Smooth muscle cell (in vitro differentiated cells): Measurements from ENCODE around the gene SLC9A7. TPM values are rescaled to one million over a fixed set of nuclear protein-coding genes. Genes with fewer than 3 reads are reported as not detected.

Source experiments
- DNase-seq: peaks from one replicate; lab custom pipeline; 2025; ENCODE audit not compliant: unreplicated experiment; lab: John Stamatoyannopoulos, UW
- H2AFZ ChIP-seq: fragments of 200-600 bp; sonication (generic); 2 replicates; pipeline ENCODE4 v1.6.0; 2016; ENCODE audit warnings: antibody characterized with exemption, low read depth, mild to moderate bottlenecking
- H3F3A ChIP-seq: fragments of 200-600 bp; sonication (generic); 2 replicates; pipeline ENCODE4 v1.6.0; 2017; ENCODE audit warnings: antibody characterized with exemption, low read depth
- H3K27ac ChIP-seq: fragments of 200-600 bp; sonication (generic); 2 replicates; pipeline ENCODE4 v1.5.1; 2016; ENCODE audit warnings: low read depth, mild to moderate bottlenecking
- H3K27me3 ChIP-seq: fragments of 200-600 bp; sonication (generic); 2 replicates; pipeline ENCODE4 v1.6.1; 2016; ENCODE audit warnings: low read depth, mild to moderate bottlenecking
- H3K36me3 ChIP-seq: fragments of 200-600 bp; sonication (generic); 2 replicates; pipeline ENCODE4 v1.5.1; 2016; ENCODE audit warnings: low read depth
- H3K4me1 ChIP-seq: fragments of 200-600 bp; sonication (generic); 2 replicates; pipeline ENCODE4 v1.5.1; 2016; ENCODE audit warnings: low read depth
- H3K4me2 ChIP-seq: fragments of 200-600 bp; sonication (generic); 2 replicates; pipeline ENCODE4 v1.6.0; 2016; ENCODE audit warnings: mild to moderate bottlenecking
- H3K4me3 ChIP-seq: fragments of 200-600 bp; sonication (generic); 2 replicates; pipeline ENCODE4 v1.5.1; 2016; ENCODE audit warnings: mild to moderate bottlenecking
- H3K79me2 ChIP-seq: fragments of 200-600 bp; sonication (generic); 2 replicates; pipeline ENCODE4 v1.6.0; 2016; ENCODE audit warnings: low read depth, mild to moderate bottlenecking
- H3K9ac ChIP-seq: fragments of 200-600 bp; sonication (generic); 2 replicates; pipeline ENCODE4 v1.6.0; 2016; ENCODE audit warnings: low read depth
- H3K9me3 ChIP-seq: fragments of 200-600 bp; sonication (generic); replicated peaks from 2 replicates; pipeline ENCODE4 v1.5.1; 2016; ENCODE audit warnings: low read depth
- H4K20me1 ChIP-seq: fragments of 200-600 bp; sonication (generic); 2 replicates; pipeline ENCODE4 v1.6.0; 2016; ENCODE audit warnings: low read depth
- CTCF ChIP-seq: fragments of 200-600 bp; sonication (generic); IDR thresholded peaks from 2 replicates; pipeline ENCODE4 v1.5.1; 2017; ENCODE audit warnings: borderline replicate concordance, mild to moderate bottlenecking, antibody characterized with exemption; ENCODE audit not compliant: insufficient read depth, poor library complexity, severe bottlenecking
- WGBS: methylation state at CpG from one replicate; pipeline ENCODE4 v1.1.7; 2016; ENCODE audit warnings: low lambda C conversion rate; 5-methylcytosine and 5-hydroxymethylcytosine counted together
- polyA plus RNA-seq: library from polyadenylated mRNA; unstranded; fragments of >200 nt; fragmentation: Nextera tagmentation; extraction: Ambion mirVana; gene quantifications from 2 replicates; pipeline ENCODE4 v1.2.1, GENCODE V29; 2016
- total RNA-seq: library from RNA; depleted of rRNA; stranded (reverse); fragments of >200 nt; gene quantifications from 2 replicates; pipeline ENCODE4 v1.2.3, GENCODE V29; 2014

Gene SLC9A7
- total and polyA plus RNA-seq, 2 experiments from 2014 or later: 0.83 to 6.7 TPM

GRCh38 chrX:46698691-46699090 is 60.2 kb downstream of the SLC9A7 start:
- Histone ChIP-seq H3F3A (no peaks in the 10 kb centered on the region), H3K4me3 (no peak overlapping the region), H2AFZ (no peak overlapping the region), H4K20me1 (no peaks in the 10 kb centered on the region), H3K79me2 (no peaks in the 10 kb centered on the region), H3K9ac (no peak overlapping the region), H3K9me3 (no peaks in the 10 kb centered on the region), H3K4me2 (no peak overlapping the region), H3K27ac (no peak overlapping the region), H3K4me1 (no peaks in the 10 kb centered on the region), H3K36me3 (no peaks in the 10 kb centered on the region), H3K27me3 (no peaks in the 10 kb centered on the region)
- 82% methylated on average over 3 of the region's 3 CpGs for WGBS
- no peak for DNase-seq
- TF ChIP-seq CTCF: no peak

- Histone ChIP-seq H3K79me2 (no peaks in the 10 kb centered on the region), H2AFZ (no peak overlapping the region), H3K9ac (no peak overlapping the region), H3F3A (no peaks in the 10 kb centered on the region), H3K4me2 (no peak overlapping the region), H3K9me3 (no peaks in the 10 kb centered on the region), H4K20me1 (no peaks in the 10 kb centered on the region), H3K27ac (no peak overlapping the region), H3K27me3 (no peaks in the 10 kb centered on the region), H3K36me3 (no peaks in the 10 kb centered on the region), H3K4me1 (no peaks in the 10 kb centered on the region), H3K4me3 (no peak overlapping the region)
- DNase-seq: no peak
- 71% methylated on average over 1 of the region's 1 CpG for WGBS
- no peak for TF ChIP-seq CTCF
These were observed 63.4 kb downstream of the SLC9A7 start for GRCh38 chrX:46695491-46695890.

GRCh38 chrX:46694549-46694948 is 64.4 kb downstream of the SLC9A7 start:
- no peak for TF ChIP-seq CTCF
- Histone ChIP-seq H3K4me2 (no peak overlapping the region), H3K79me2 (no peaks in the 10 kb centered on the region), H3K27me3 (no peaks in the 10 kb centered on the region), H2AFZ (no peak overlapping the region), H3K4me1 (no peaks in the 10 kb centered on the region), H3K9me3 (no peaks in the 10 kb centered on the region), H3K4me3 (no peak overlapping the region), H3F3A (no peaks in the 10 kb centered on the region), H3K36me3 (no peaks in the 10 kb centered on the region), H3K9ac (no peak overlapping the region), H4K20me1 (no peaks in the 10 kb centered on the region), H3K27ac (no peak overlapping the region)
- 79% methylated on average over 2 of the region's 2 CpGs for WGBS
- no peak for DNase-seq

GRCh38 chrX:46693149-46693548 is 65.8 kb downstream of the SLC9A7 start:
- WGBS: 74% methylated on average over 2 of the region's 2 CpGs
- no peak for TF ChIP-seq CTCF
- H3K9ac ChIP-seq: no peak overlapping the region

More at GRCh38 chrX:46693149-46693548, 65.8 kb downstream of the SLC9A7 start:
- no peaks in the 10 kb centered on the region for H3K36me3 ChIP-seq
- H3K27ac ChIP-seq: no peak overlapping the region
- no peak overlapping the region for H3K4me3 ChIP-seq
- no peaks in the 10 kb centered on the region for H3K79me2 ChIP-seq
- no peak overlapping the region for H3K4me2 ChIP-seq
- no peak overlapping the region for H2AFZ ChIP-seq
- no peaks in the 10 kb centered on the region for H3K4me1 ChIP-seq
- H4K20me1 ChIP-seq: no peaks in the 10 kb centered on the region
- no peak for DNase-seq
- H3K9me3 ChIP-seq: no peaks in the 10 kb centered on the region
- H3F3A ChIP-seq: no peaks in the 10 kb centered on the region
- H3K27me3 ChIP-seq: no peaks in the 10 kb centered on the region
